Loucy (cell line): Measurements from ENCODE around the gene CSGALNACT2.

ENCODE experiments used
- H2AFZ ChIP-seq: fragments of 200-600 bp; sonication (generic); 2 replicates; pipeline ENCODE4 v1.6.0; 2016; ENCODE audit warnings: antibody characterized with exemption, mild to moderate bottlenecking, low read length, moderate library complexity
- H3F3A ChIP-seq: fragments of 200-600 bp; 2 replicates; pipeline ENCODE4 v1.6.0; 2016; ENCODE audit warnings: antibody characterized with exemption, low read depth, mild to moderate bottlenecking
- H3K27me3 ChIP-seq: fragments of 200-600 bp; sonication (generic); 2 replicates; pipeline ENCODE4 v1.6.1; 2014; ENCODE audit warnings: low read length, mild to moderate bottlenecking; ENCODE audit not compliant: insufficient read depth, poor library complexity, severe bottlenecking
- H3K36me3 ChIP-seq: fragments of 200-600 bp; sonication (generic); 2 replicates; pipeline ENCODE4 v1.6.1; 2016; ENCODE audit warnings: low read length; ENCODE audit not compliant: insufficient read depth
- H3K4me1 ChIP-seq: fragments of 200-600 bp; sonication (generic); 2 replicates; pipeline ENCODE4 v1.5.1; 2014; ENCODE audit warnings: low read length, mild to moderate bottlenecking; ENCODE audit not compliant: insufficient read depth, poor library complexity, severe bottlenecking
- H3K4me2 ChIP-seq: fragments of 200-600 bp; sonication (generic); 2 replicates; pipeline ENCODE4 v1.6.0; 2014; ENCODE audit warnings: antibody characterized with exemption, low read length, low read depth, mild to moderate bottlenecking; ENCODE audit not compliant: poor library complexity, severe bottlenecking
- H3K4me3 ChIP-seq: fragments of 200-600 bp; sonication (generic); 2 replicates; pipeline ENCODE4 v1.5.1; 2014; ENCODE audit warnings: low read length, mild to moderate bottlenecking, mixed read lengths; ENCODE audit not compliant: poor library complexity, severe bottlenecking
- H3K79me2 ChIP-seq: fragments of 200-600 bp; sonication (generic); 2 replicates; pipeline ENCODE4 v1.6.1; 2014; ENCODE audit warnings: low read length; ENCODE audit not compliant: insufficient read depth
- H3K9ac ChIP-seq: fragments of 200-600 bp; sonication (generic); 2 replicates; pipeline ENCODE4 v1.6.0; 2014; ENCODE audit warnings: mild to moderate bottlenecking, low read depth, low read length, moderate library complexity; ENCODE audit not compliant: poor library complexity, severe bottlenecking
- H3K9me2 ChIP-seq: fragments of 200-600 bp; sonication (generic); replicated peaks from 2 replicates; pipeline ENCODE4 v1.6.1; 2016; ENCODE audit warnings: low read depth, low read length, mixed read lengths
- H3K9me3 ChIP-seq: fragments of 200-600 bp; sonication (generic); 2 replicates; pipeline ENCODE4 v1.6.1; 2014; ENCODE audit warnings: mild to moderate bottlenecking, antibody characterized with exemption, low read length, low read depth; ENCODE audit not compliant: insufficient read depth
- H4K20me1 ChIP-seq: fragments of 200-600 bp; sonication (generic); 2 replicates; pipeline ENCODE4 v1.6.0; 2014; ENCODE audit warnings: antibody characterized with exemption, low read length, mild to moderate bottlenecking; ENCODE audit not compliant: insufficient read depth, poor library complexity, severe bottlenecking
- CTCF ChIP-seq: fragments of 200-600 bp; sonication (generic); conservative IDR thresholded peaks from 2 replicates; pipeline ENCODE4 v1.5.1; 2014; ENCODE audit warnings: mild to moderate bottlenecking, antibody characterized with exemption, low read length
- EZH2phosphoT487 ChIP-seq: fragments of 200-600 bp; IDR thresholded peaks from 2 replicates; pipeline ENCODE4 v1.6.1; 2018; ENCODE audit warnings: antibody characterized with exemption, mild to moderate bottlenecking, moderate library complexity, borderline replicate concordance

The CSGALNACT2 gene

GRCh38 chr10:43125274-43125845 is 12.9 kb upstream of the CSGALNACT2 start:
- Histone ChIP-seq H3K4me2 (no peak overlapping the region), H3K27me3 (no peaks in the 10 kb centered on the region), H4K20me1 (no peaks in the 10 kb centered on the region), H2AFZ (no peak overlapping the region), H3K36me3 (no peaks in the 10 kb centered on the region), H3K4me3 (no peak overlapping the region), H3K79me2 (no peaks in the 10 kb centered on the region), H3F3A (no peaks in the 10 kb centered on the region), H3K9me2 (no peaks in the 10 kb centered on the region), H3K4me1 (peaks cover 65% of the 10 kb centered on the region), H3K9ac (no peak overlapping the region), H3K9me3 (no peaks in the 10 kb centered on the region)
- TF ChIP-seq EZH2phosphoT487, result no peak
- no peak for TF ChIP-seq CTCF

- H4K20me1 ChIP-seq, result no peaks in the 10 kb centered on the region
- no peaks in the 10 kb centered on the region for H3K36me3 ChIP-seq
- TF ChIP-seq EZH2phosphoT487, result no peak
- no peak for TF ChIP-seq CTCF
- no peaks in the 10 kb centered on the region for H3K9me3 ChIP-seq
- peaks cover 65% of the 10 kb centered on the region for H3K4me1 ChIP-seq
- H3K9me2 ChIP-seq, result no peaks in the 10 kb centered on the region
- H3K27me3 ChIP-seq, result no peaks in the 10 kb centered on the region
- H3K79me2 ChIP-seq, result no peaks in the 10 kb centered on the region
- H3K9ac ChIP-seq, result no peak overlapping the region
- H3K4me2 ChIP-seq, result no peak overlapping the region
- no peak overlapping the region for H3K4me3 ChIP-seq
- no peaks in the 10 kb centered on the region for H3F3A ChIP-seq
- no peak overlapping the region for H2AFZ ChIP-seq
These were observed 12.1 kb upstream of the CSGALNACT2 start for GRCh38 chr10:43125881-43126731.

- Histone ChIP-seq H3K79me2 (no peaks in the 10 kb centered on the region), H3K36me3 (no peaks in the 10 kb centered on the region), H3F3A (no peaks in the 10 kb centered on the region), H3K27me3 (no peaks in the 10 kb centered on the region), H3K4me2 (no peak overlapping the region), H4K20me1 (no peaks in the 10 kb centered on the region), H3K9ac (peak overlapping the region; percentile 18), H3K9me3 (no peaks in the 10 kb centered on the region), H2AFZ (no peak overlapping the region), H3K4me1 (peaks cover 65% of the 10 kb centered on the region), H3K9me2 (no peaks in the 10 kb centered on the region), H3K4me3 (no peak overlapping the region)
- TF ChIP-seq EZH2phosphoT487, result no peak
- no peak for TF ChIP-seq CTCF
These were observed 11.4 kb upstream of the CSGALNACT2 start for GRCh38 chr10:43126759-43127424.
